ENCODE data around the gene DMBX1.

DMBX1 gene

GRCh38 chr1:46459315-46459714, 30.3 kb upstream of the DMBX1 start:
- no peak for DNase-seq (ENCODE audit: low spot score)

- no peak for DNase-seq (ENCODE audit: low spot score)
Observed at GRCh38 chr1:46461017-46461808, 28.4 kb upstream of the DMBX1 start.

GRCh38 chr1:46461809-46462448, 27.7 kb upstream of the DMBX1 start:
- peak; percentile 25 for DNase-seq (ENCODE audit: low spot score)

- no peak for DNase-seq (ENCODE audit: low spot score)
Observed at GRCh38 chr1:46464013-46464548, 25.6 kb upstream of the DMBX1 start.

- no peak for DNase-seq (ENCODE audit: low spot score)
Observed at GRCh38 chr1:46464915-46465314, 24.7 kb upstream of the DMBX1 start.

- no peak for DNase-seq (ENCODE audit: low spot score)
Observed at GRCh38 chr1:46465981-46466476, 23.6 kb upstream of the DMBX1 start.

- DNase-seq (ENCODE audit: low spot score), result peak; percentile 35
Observed at GRCh38 chr1:46466477-46467182, 23.0 kb upstream of the DMBX1 start.

- no peak for DNase-seq (ENCODE audit: low spot score)
Observed at GRCh38 chr1:46467183-46467504, 22.5 kb upstream of the DMBX1 start.

GRCh38 chr1:46469881-46470280, 19.8 kb upstream of the DMBX1 start:
- DNase-seq (ENCODE audit: low spot score), result no peak

- no peak for DNase-seq (ENCODE audit: low spot score)
Observed at GRCh38 chr1:46471848-46472492, 17.7 kb upstream of the DMBX1 start.

- no peak for DNase-seq (ENCODE audit: low spot score)
Observed at GRCh38 chr1:46472498-46473181, 17.0 kb upstream of the DMBX1 start.

GRCh38 chr1:46473991-46474390, 15.6 kb upstream of the DMBX1 start:
- DNase-seq (ENCODE audit: low spot score), result no peak

- no peak for DNase-seq (ENCODE audit: low spot score)
Observed at GRCh38 chr1:46474570-46474969, 15.1 kb upstream of the DMBX1 start.

GRCh38 chr1:46476673-46477072, 13.0 kb upstream of the DMBX1 start:
- no peak for DNase-seq (ENCODE audit: low spot score)

- peak; percentile 89 for DNase-seq (ENCODE audit: low spot score)
Observed at GRCh38 chr1:46477153-46477929, 12.3 kb upstream of the DMBX1 start.

GRCh38 chr1:46478721-46479485, 10.7 kb upstream of the DMBX1 start:
- DNase-seq (ENCODE audit: low spot score), result no peak

- no peak for DNase-seq (ENCODE audit: low spot score)
Observed at GRCh38 chr1:46479744-46480350, 9.8 kb upstream of the DMBX1 start.

- peak; percentile 40 for DNase-seq (ENCODE audit: low spot score)
Observed at GRCh38 chr1:46480959-46481646, 8.5 kb upstream of the DMBX1 start.

- DNase-seq (ENCODE audit: low spot score), result no peak
Observed at GRCh38 chr1:46481961-46482360, 7.7 kb upstream of the DMBX1 start.

Data from AG08395 (cell line).